ENCODE measurements around the gene SELENOI.
"Not testable (repeated sequence)": the region's sequence is repeated elsewhere in the genome, so short reads cannot be mapped to it uniquely, and the experiment has no call there.

DNA sequence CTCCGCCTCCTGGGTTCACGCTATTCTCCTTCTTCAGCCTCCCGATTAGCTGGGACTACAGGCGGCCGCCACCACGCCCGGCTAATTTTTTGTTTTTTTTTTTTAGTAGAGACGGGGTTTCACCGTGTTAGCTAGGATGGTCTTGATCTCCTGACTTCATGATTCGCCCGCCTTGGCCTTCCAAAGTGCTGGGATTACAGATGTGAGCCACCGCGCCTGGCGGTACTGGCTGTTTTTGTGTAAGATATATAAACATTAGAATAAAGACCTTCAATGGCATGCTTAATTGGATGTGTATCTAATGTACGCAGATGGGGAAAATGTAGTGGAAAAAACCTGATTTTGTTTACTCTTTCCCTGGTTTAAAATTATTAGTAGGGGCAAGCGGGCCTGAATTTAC lies 8.5 kb downstream of the SELENOI start:
- TF ChIP-seq BHLHE40, FOXM1 (IDR thresholded peaks at IDR 0.05; ENCODE audit: borderline replicate concordance): not testable (repeated sequence)

Data from HEK293T (cell line).